K562 (cell line): ENCODE results near the gene SND1. TPM values are rescaled to one million over a fixed set of nuclear protein-coding genes. Genes with fewer than 3 reads are reported as not detected.

Experiments
- ATAC-seq: fragments of 200-7000 bp; cut with Tn5 transposase; 3 replicates; pipeline ENCODE4 v1.9.1; 2020; ENCODE audit warnings: moderate library complexity
- BruUV-seq: library from RNA; stranded (reverse); fragments of 400-500 nt; replicated peaks from 2 replicates; lab custom pipeline; 2021; lab: Mats Ljungman, UMichigan
- CTCF ChIA-PET: fragments of 300-600 bp; formaldehyde crosslinking; extraction: SDS; loops from one replicate; lab custom pipeline; 2021; ENCODE audit warnings: low intra/inter-chr PET ratio; lab: Yijun Ruan, JAX
- POLR2A ChIA-PET: fragments of 300-600, 350-650 bp; sonication (Branson Sonifier 250); formaldehyde crosslinking; extraction: SDS; loops from one replicate; lab custom pipeline; 2021; ENCODE audit warnings: antibody characterized with exemption, inconsistent platforms; lab: Yijun Ruan, JAX
- DNase-seq, 4 experiments: peaks; one replicate each; pipeline versions ENCODE4 v3.0.0 to v3.0.0-alpha.2; 2011 to 2018; ENCODE audit warnings: low spot score in 3 of 4, mixed read lengths in 3 of 4; ENCODE audit errors: extremely low read depth in 1 of 4
- FAIRE-seq: peaks from 2 replicates; lab custom pipeline; 2011; peaks lifted over from hg19 to GRCh38; lab: Jason Lieb, UNC
- H2AFZ ChIP-seq: 2 replicates; pipeline ENCODE4 v1.6.0; 2011; ENCODE audit warnings: low read depth, low read length, control low read depth, inconsistent platforms
- H3K27ac ChIP-seq: fragments of 200-600 bp; 3 replicates; pipeline ENCODE4 v1.8.0; 2011; ENCODE audit warnings: low read depth, mild to moderate bottlenecking, control low read depth, inconsistent platforms, low read length, moderate library complexity, mixed read lengths; ENCODE audit errors: extremely low read depth
- H3K27me3 ChIP-seq, 2 experiments: fragments of 300-600 bp in 1 of 2; 2 replicates in 1 of 2; 3 replicates in 1 of 2; pipeline versions ENCODE4 v1.6.0 to v1.8.0; 2011; ENCODE audit warnings: inconsistent platforms in 2 of 2, low read length in 2 of 2, mild to moderate bottlenecking in 1 of 2, mixed read lengths in 1 of 2, moderate library complexity in 1 of 2; ENCODE audit not compliant: control insufficient read depth in 2 of 2, insufficient read depth in 2 of 2
- H3K36me3 ChIP-seq: fragments of 300-600 bp; 3 replicates; pipeline ENCODE4 v1.8.0; 2011; ENCODE audit warnings: mild to moderate bottlenecking, low read length, inconsistent platforms; ENCODE audit not compliant: control insufficient read depth, insufficient read depth
- H3K4me1 ChIP-seq, 2 experiments: fragments of 200-600 bp in 1 of 2; replicated peaks in 1 of 2; 2 replicates in 1 of 2; 3 replicates in 1 of 2; pipeline versions ENCODE4 v1.5.1 to v1.8.0; 2011; ENCODE audit warnings: inconsistent platforms in 2 of 2, low read length in 2 of 2, mild to moderate bottlenecking in 1 of 2, mixed read lengths in 1 of 2, moderate library complexity in 1 of 2; ENCODE audit not compliant: control insufficient read depth in 2 of 2, insufficient read depth in 2 of 2
- H3K4me2 ChIP-seq: 2 replicates; pipeline ENCODE4 v1.6.1; 2011; ENCODE audit warnings: low read length, control low read depth, inconsistent platforms, mixed read lengths; ENCODE audit not compliant: insufficient read depth
- H3K4me3 ChIP-seq: fragments of 200-600 bp; sonication (generic), shearing (Covaris generic); 2 replicates; pipeline ENCODE4 v1.5.1; 2016; ENCODE audit warnings: control low read depth, inconsistent platforms
- H3K79me2 ChIP-seq: fragments of 200-600 bp; 3 replicates; pipeline ENCODE4 v1.8.0; 2011; ENCODE audit warnings: low read length, inconsistent platforms; ENCODE audit not compliant: control insufficient read depth, insufficient read depth
- H3K9ac ChIP-seq, 2 experiments: 2 replicates each; pipeline versions ENCODE4 v1.6.0 to v1.6.1; 2011; ENCODE audit warnings: low read depth in 2 of 2, low read length in 2 of 2, control low read depth in 1 of 2, inconsistent platforms in 1 of 2, mild to moderate bottlenecking in 1 of 2, mixed read lengths in 1 of 2; ENCODE audit not compliant: insufficient read depth in 1 of 2
- H3K9me1 ChIP-seq: one replicate; pipeline ENCODE4 v1.6.0; 2011; ENCODE audit warnings: inconsistent platforms, mild to moderate bottlenecking, low read length, moderate library complexity; ENCODE audit not compliant: control insufficient read depth, insufficient read depth
- H3K9me3 ChIP-seq: replicated peaks from 2 replicates; pipeline ENCODE4 v1.5.1; 2011; ENCODE audit warnings: low read depth, low read length, inconsistent platforms; ENCODE audit not compliant: control insufficient read depth, insufficient read depth
- H4K20me1 ChIP-seq: replicated peaks from 2 replicates; pipeline ENCODE4 v1.6.1; 2011; ENCODE audit warnings: low read length, inconsistent platforms, mixed read lengths; ENCODE audit not compliant: control insufficient read depth, insufficient read depth
- BCL6 ChIP-seq: fragments of 250-450 bp; sonication (Bioruptor Pico); IDR thresholded peaks from 2 replicates; pipeline ENCODE4 v1.4.0; 2020
- CHD1 ChIP-seq: fragments of 200-600 bp; sonication (generic); IDR thresholded peaks from one replicate; pipeline ENCODE4 v1.6.1; 2012; ENCODE audit warnings: mild to moderate bottlenecking, moderate library complexity, low read length, inconsistent platforms
- ELF2 ChIP-seq: fragments of 250-450 bp; sonication (Bioruptor Pico); IDR thresholded peaks from 2 replicates; pipeline ENCODE4 v1.5.0; 2021; ENCODE audit warnings: mild to moderate bottlenecking
- GATAD2B ChIP-seq: fragments of 450-650 bp; IDR thresholded peaks from 2 replicates; pipeline ENCODE4 v1.6.1; 2017; ENCODE audit warnings: mild to moderate bottlenecking, borderline replicate concordance
- MEF2D ChIP-seq: conservative IDR thresholded peaks from 2 replicates; pipeline ENCODE4 v1.6.1; 2016; ENCODE audit warnings: low read depth, missing genetic modification characterization, missing compliant biosample characterization
- POLR2G ChIP-seq: fragments of 200-400 bp; formaldehyde crosslinking; IDR thresholded peaks from 2 replicates; pipeline ENCODE4 v1.6.1; 2017; ENCODE audit warnings: low read depth, mild to moderate bottlenecking, antibody characterized with exemption, low read length, moderate library complexity
- RUNX1 ChIP-seq: sonication (generic); IDR thresholded peaks from 2 replicates; pipeline ENCODE4 v1.6.1; 2016; ENCODE audit warnings: antibody characterized with exemption, low read depth
- SIN3B ChIP-seq: fragments of 450-650 bp; IDR thresholded peaks from 2 replicates; pipeline ENCODE4 v1.6.1; 2017; ENCODE audit warnings: low read depth, mild to moderate bottlenecking, moderate library complexity
- TFE3 ChIP-seq: fragments of 450-650 bp; formaldehyde crosslinking; IDR thresholded peaks from 2 replicates; pipeline ENCODE4 v1.4.0; 2020; ENCODE audit warnings: mild to moderate bottlenecking, mixed read lengths
- ZKSCAN8 ChIP-seq: fragments of 200-800 bp; sonication (Bioruptor generic); IDR thresholded peaks from 2 replicates; pipeline ENCODE4 v1.6.1; 2016; ENCODE audit warnings: missing genetic modification characterization, missing compliant biosample characterization
- WGBS: fragments of 100-300 bp; shearing (Covaris generic); methylation state at CpG from one replicate; pipeline ENCODE4 v1.1.6; 2016; ENCODE audit warnings: low coverage, mixed read lengths; ENCODE audit not compliant: insufficient coverage; ENCODE audit errors: missing lambda C conversion rate; 5-methylcytosine and 5-hydroxymethylcytosine counted together
- in situ Hi-C: fragments of 300-500 bp; cut with MboI; formaldehyde crosslinking; loops from 4 replicates; pipeline ENCODE4 v1.15.0; 2018; ENCODE audit warnings: inconsistent platforms, mixed read lengths
- intact Hi-C: fragments of 100-400 bp; cut with micrococcal nuclease; formaldehyde crosslinking; loops from 2 replicates; pipeline ENCODE4 v1.14.2; 2022
- polyA plus RNA-seq, 8 experiments: library from polyadenylated mRNA; depleted of rRNA in 4 of 8; stranded (reverse) in 5 of 8; unstranded in 3 of 8; fragments of >200 nt; fragmentation: Nextera tagmentation in 2 of 8; fragmentation: Illumina TruSeq in 1 of 8; extraction: Ambion mirVana in 2 of 8; extraction: Trizol in 1 of 8; gene quantifications; 2 replicates each; pipeline versions ENCODE4 v1.2.1 to v1.2.3, GENCODE V29; 2011 to 2014; ENCODE audit warnings: inconsistent platforms in 1 of 8, missing spikeins in 1 of 8
- total RNA-seq, 7 experiments: library from RNA; depleted of rRNA in 6 of 7; stranded (reverse); fragments of >200 nt in 6 of 7; fragmentation: Illumina TruSeq in 2 of 7; extraction: Trizol in 2 of 7; gene quantifications; 2 replicates each; pipeline versions ENCODE4 v1.2.1 to v1.2.3, GENCODE V29; 2011 to 2021; ENCODE audit warnings: low replicate concordance in 1 of 7

SND1 gene
- total and polyA plus RNA-seq, 9 of the 15 experiments (the other 6 are each of a cell fraction or from before 2014, with no cell fraction given) = 46.5 to 307 (median 191) TPM

- TF ChIP-seq CHD1 (no peak), ZKSCAN8 (CRISPR knock-in tag) (no peak), RUNX1 (no peak), POLR2G (no peak), ELF2 (CRISPR knock-in tag) (no peak), BCL6 (no peak), SIN3B (no peak), GATAD2B (no peak)
- TF ChIP-seq, all 486 proteins: peak for 0
Measured at GRCh38 chr7:127755965-127756364, 104.0 kb downstream of the SND1 start (continued).

- TF ChIP-seq TFE3 (no peak), MEF2D (tag) (no peak)
- TF ChIP-seq, all 486 proteins: peak for 0
- POLR2A ChIA-PET = interaction anchor here (0.7 to 1.0 kb wide), 2 partner anchors 9 to 18 kb away, joined by 3 read pairs; no protein-coding TSS in a partner anchor
- Histone ChIP-seq H3K9me3 (no peaks in the 10 kb centered on the region), H2AFZ (no peak overlapping the region), H3K27me3 (no peaks in the 10 kb centered on the region), H4K20me1 (peaks cover 20% of the 10 kb centered on the region), H3K9me1 (no peaks in the 10 kb centered on the region), H3K4me1 (peaks cover 0 to 7% of the 10 kb centered on the region in 2 experiments; a peak in 1 of 5 replicates), H3K79me2 (peaks cover 96% of the 10 kb centered on the region), H3K4me3 (no peak overlapping the region), H3K9ac (no peak overlapping the region), H3K27ac (no peak overlapping the region), H3K4me2 (no peak overlapping the region), H3K36me3 (peaks cover 22% of the 10 kb centered on the region; the same call in 2 of the 3 replicates)
- CTCF ChIA-PET = no interaction called here
- 100% methylated on average over 1 of the region's 1 CpG for WGBS
- FAIRE-seq = no peak
- no TSS peak for BruUV-seq
- no peak for ATAC-seq
- DNase-seq = no peak
- intact Hi-C loops (no loop called here), in situ Hi-C loops (no loop called here)
Measured at GRCh38 chr7:127758105-127758504, 106.1 kb downstream of the SND1 start.
